Stomach (tissue), 4 donors: ENCODE data around the gene KISS1R.

Source experiments
- CTCF ChIP-seq, 7 experiments: fragments of 450-650 bp in 4 of 7; fragments of 200-600 bp in 3 of 7; sonication (generic) in 3 of 7; IDR thresholded peaks; one replicate each; pipeline ENCODE4 v1.5.1; 2016 to 2019; ENCODE audit warnings: antibody characterized with exemption in 7 of 7, control low read depth in 2 of 7, mild to moderate bottlenecking in 1 of 7
- POLR2A ChIP-seq, 4 donors: fragments of 450-650 bp; IDR thresholded peaks; one replicate each; pipeline ENCODE4 v1.6.1; 2016; ENCODE audit warnings: antibody characterized with exemption in 4 of 4, control low read depth in 2 of 4, mild to moderate bottlenecking in 1 of 4, moderate library complexity in 1 of 4

DNA sequence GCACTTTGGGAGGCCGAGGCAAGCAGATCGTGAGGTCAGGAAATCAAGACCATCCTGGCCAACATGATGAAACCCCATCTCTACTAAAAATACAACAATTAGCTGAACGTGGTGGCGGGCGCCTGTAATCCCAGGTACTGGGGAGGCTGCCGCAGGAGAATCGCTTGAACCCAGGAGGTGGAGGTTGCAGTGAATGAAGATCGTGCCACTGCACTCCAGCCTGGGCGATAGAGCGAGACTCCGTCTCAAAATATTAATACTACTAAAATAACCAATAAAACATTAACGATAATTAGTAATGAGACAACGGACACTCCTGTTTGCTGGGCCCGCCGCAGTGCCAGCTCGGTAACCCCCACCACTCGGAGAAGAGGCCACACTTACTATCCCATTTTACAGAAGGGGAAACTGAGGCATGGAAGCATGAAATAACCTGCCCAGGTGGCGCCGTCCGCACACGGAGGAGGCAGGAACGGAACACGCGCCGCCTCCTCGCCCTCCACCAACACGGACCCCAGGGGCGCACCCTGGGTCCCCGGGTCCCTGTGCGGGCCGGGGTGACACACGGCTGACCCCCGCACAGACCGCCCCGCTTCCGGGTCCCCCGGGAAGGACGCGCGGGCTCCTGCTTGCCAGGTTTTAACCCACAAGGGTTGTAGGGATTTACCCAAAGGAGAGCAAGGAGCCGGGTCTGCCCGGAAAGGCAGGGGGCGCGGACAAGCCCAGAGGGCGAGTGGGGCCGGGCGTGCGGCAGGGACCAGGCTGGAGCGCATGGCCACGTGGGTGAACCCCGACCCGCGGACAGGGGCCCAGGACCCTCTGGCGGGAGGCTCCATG lies 5.7 kb upstream of the KISS1R start:
- TF ChIP-seq CTCF (IDR thresholded peaks at IDR 0.05), result no peak
- no peak for TF ChIP-seq POLR2A (IDR thresholded peaks at IDR 0.05)
